NCI-H1436 treated with DMSO at 0.1 percent for 48 hours (cell line): ENCODE results near the gene CCDC57.
"Not testable (repeated sequence)": the region's sequence is repeated elsewhere in the genome, so short reads cannot be mapped to it uniquely, and the experiment has no call there.

Source experiments
- DNase-seq: peaks from one replicate; lab custom pipeline; 2025; lab: John Stamatoyannopoulos, UW

CCDC57 gene, protein sequence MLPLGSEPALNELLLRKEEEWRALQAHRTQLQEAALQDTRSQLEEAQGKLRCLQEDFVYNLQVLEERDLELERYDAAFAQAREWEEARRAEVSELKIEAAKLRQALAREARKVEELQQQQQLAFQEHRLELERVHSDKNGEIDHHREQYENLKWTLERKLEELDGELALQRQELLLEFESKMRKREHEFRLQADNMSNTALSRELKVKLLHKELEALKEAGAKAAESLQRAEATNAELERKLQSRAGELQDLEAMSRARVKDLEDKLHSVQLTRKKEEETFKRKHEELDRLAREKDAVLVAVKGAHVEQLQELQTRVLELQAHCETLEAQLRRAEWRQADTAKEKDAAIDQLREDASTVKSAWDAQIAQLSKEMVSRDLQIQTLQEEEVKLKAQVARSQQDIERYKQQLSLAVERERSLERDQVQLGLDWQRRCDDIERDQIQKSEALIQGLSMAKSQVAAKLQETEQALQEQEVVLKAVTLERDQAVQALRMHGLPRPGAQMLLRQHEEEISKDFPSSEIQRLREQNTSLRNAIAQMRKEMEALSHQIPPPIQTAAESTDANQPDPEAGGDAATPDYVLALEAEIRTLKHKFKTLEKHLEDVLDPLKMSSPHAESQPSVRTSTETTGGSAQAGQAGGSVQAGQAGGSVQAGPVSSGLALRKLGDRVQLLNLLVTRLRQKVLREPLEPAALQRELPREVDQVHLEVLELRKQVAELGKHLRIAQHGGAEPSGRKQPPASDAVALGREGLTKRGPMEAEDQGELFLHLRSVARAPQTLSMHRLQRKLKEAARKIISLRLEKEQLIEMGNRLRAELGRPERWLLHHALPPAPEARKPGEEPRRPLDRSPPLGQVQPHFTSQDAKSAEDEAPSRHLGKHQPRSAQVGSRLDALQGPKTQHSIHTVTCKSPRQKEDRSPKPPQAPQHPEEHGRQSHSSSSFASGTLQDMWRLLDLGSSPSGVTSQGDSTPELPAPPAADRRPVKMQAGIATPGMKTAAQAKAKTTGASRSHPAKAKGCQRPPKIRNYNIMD

DNA sequence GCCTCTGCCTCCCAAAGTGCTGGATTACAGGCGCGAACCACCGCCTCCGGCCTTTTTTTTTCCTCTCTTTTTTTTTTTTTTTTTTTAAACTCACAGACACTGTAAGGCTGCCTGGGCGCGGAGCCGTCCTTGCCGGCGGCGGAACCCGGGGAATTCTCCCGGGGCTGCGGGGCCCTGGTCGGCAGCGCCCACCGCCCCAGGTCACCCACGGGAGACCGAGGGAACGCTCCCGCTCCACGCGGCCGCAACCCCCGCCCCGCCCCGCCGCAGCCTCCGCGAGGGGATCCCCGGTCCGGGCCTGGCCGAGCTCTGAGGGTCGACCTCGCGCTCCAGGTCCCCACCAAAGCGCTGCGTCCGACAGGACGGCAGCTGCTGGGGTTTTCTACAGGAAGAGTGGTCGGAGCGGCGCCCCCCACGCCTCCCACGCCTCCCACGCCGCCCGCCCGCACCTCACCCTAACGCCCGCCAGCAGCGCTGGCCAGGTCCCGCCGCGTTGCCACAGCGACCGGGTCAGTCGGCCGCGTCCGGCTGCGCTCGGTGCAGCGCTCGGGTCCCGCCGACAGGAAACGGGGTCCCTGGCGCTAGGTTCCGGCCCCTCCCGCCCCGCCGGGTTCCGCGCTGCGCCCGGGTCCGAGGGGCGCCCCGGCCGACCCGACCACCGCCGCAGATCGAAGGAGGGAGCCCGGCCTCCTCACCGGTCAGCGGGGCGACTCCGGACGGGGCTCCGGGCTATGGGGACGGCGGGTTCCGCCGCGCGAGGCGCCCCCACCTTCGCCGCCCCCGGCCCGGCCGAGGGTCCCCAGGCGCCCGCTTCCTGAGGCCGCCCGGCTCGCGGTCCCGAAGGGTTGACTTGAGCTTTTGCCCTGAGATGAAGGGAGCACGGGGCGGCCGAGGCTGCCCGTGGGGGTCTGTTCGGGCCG is at the start of gene CCDC57:
TSS of gene CCDC57 (minus strand) at position 512 of the 920 bp plus-strand sequence. CDS start 10,898 bp downstream, outside the sequence.
- DNase-seq: no peak

- no peak for DNase-seq
Observed at GRCh38 chr17:82262344-82262743, 49.7 kb upstream of the CCDC57 start.

DNA sequence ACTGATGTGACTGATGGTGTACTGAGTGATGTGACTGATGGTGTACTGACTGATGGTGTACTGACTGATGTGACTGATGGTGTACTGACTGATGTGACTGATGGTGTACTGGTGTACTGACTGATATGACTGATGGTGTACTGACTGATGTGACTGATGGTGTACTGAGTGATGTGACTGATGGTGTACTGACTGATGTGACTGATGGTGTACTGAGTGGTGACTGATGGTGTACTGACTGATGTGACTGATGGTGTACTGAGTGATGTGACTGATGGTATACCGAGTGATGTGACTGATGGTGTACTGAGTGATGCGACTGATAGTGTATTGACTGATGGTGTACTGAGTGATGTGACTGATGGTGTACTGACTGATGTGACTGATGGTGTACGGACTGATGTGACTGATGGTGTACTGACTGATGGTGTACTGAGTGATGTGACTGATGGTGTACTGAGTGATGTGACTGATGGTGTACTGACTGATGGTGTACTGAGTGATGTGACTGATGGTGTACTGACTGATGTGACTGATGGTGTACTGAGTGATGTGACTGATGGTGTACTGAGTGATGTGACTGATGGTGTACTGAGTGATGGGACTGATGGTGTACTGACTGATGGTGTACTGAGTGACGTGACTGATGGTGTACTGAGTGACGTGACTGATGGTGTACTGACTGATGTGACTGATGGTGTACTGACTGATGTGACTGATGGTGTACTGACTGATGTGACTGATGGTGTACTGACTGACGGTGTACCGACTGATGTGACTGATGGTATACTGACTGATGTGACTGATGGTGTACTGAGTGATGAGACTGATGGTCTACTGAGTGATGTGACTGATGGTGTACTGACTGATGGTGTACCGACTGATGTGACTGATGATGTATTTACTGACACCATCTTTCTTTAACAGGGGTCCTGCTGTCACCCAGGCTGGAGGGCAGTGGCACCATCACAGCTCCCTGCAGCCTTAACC is 47.6 kb upstream of the CCDC57 start:
- not testable (repeated sequence) for DNase-seq

DNA sequence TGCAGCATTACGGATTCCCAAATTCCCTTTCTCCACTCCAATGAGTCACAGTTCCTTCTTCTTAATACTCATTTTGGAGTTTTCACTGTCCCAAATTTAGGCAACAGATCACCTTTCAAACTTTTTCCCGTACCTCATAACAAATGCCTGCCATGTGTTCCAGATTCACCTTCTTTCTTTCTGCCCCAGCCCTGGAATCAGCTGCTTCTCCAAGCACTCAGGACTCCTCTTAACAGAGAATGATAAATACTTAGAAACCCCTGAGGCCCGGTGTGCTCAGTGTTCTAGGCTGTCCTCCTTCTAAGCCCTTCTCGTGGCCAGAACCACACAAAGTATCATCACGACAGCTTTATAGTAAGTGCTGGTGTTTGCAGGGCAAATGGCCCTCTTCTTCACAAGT is 45.9 kb upstream of the CCDC57 start:
- no peak for DNase-seq

DNA sequence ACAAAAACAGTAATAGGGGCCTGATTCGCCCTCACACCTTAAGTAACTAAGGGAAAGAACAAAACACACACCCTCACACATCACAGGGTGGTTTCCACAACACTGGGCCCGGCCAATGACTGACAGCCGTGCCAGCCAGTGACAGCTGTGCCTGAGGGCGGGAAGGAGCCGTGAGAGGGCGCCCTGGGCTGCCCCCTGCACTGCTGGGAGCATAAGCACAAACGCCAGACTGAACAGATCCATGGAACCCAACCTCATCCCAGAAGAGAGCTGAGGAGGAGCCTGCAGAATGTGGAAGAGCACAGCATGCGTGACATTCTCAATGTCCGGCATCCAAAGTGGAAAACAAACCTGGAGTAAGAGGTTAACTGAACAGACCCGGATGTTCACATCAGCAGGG is 44.8 kb upstream of the CCDC57 start:
- DNase-seq: no peak

- no peak for DNase-seq
Observed at GRCh38 chr17:82256242-82256885, 43.7 kb upstream of the CCDC57 start.

DNA sequence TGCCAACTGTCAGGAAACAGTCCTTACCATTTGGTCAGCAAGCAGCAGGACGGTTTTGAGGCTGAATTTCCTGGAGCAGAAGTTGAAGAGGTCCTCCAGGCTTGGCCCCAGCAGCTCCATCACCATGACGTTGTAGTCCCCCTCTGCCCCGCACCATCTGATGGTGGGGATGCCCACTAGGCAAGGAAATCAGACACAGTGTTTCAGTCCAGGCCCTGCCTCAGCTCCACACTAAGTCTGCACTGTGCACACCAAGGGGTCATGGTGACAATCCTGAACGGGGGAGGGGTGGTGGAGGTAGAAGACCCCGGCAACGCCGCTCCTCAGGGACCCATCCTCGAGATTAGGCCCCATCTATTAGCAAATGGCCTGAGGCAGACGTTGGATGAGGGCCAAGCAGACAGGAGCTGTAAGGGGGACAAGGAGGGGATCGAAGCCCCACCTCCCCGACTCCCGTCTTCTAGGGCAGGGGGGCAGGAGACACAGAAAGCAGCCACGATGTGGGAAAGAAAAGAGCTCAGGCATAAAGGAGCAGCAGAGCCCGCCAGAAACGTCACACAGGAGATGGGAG is 42.8 kb upstream of the CCDC57 start:
- no peak for DNase-seq

- not testable (repeated sequence) for DNase-seq
Observed at GRCh38 chr17:82254746-82255145, 42.1 kb upstream of the CCDC57 start.

GRCh38 chr17:82254096-82254495 is 41.5 kb upstream of the CCDC57 start:
- not testable (repeated sequence) for DNase-seq

GRCh38 chr17:82253179-82253544 is 40.5 kb upstream of the CCDC57 start:
- DNase-seq: no peak

DNA sequence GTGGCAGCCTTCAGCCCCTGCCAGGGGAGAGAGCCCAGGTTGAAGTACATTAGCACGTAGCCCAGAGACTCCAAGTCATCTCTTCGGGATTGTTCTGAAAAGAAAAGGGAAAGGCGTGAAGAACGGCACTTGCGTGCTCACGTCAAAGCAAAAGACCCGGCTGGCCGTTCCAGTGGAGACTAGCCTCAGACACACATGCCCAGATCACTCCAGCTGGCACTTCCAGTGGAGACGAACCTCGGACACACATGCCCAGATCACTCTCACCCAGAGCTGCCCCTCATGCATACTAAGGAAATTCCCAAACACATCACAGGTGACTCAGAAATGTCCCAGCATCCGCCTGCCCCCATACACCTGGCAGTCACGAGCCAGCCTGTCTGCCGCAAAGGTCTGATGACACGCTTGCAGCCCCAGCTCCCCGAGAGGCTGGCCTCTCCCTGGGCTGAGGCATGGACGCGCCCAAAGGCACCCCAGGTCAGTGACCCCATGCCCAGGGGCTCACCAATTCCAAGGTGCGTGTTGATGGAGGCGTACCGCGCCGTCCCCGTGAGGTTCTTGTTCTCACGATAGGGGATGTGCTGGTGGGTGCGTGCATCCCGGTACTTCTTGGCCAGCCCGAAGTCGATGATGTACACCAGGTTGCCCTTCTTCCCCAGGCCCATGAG is 40.0 kb upstream of the CCDC57 start:
- DNase-seq: no peak

- DNase-seq: no peak
Observed at GRCh38 chr17:82250868-82251500, 38.3 kb upstream of the CCDC57 start.

DNA sequence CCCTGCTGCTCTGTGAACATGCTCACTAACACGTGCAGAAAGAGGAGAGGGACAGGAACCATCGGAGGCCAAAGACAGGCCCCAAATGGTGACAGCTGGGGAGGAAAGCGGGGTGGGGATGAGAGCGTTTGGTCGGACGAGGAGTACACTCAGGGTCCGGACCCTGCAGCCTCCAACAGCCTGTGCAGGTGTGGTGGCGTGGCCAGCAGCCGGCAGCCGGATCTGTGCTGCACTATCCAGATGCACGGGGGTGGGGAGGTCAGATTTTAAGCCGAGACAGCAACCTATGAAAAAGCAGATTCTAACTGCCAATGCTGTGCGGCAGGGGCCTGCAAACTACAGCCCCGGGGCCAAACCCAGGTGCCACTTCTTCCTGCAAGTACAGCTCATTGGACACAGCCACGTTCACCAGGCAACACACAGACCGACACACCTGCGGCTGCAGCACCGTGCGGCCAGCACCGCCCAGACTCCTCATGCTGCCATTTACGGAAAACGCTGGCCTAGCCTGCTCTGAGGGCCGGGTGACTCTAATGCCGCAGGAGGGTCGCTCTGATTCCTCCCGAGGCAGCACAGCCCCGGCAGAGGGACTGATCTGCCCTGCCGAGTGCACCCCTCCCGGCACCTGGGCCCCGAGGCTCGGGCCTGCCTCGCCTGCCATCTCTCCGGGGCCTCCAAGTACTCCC is 37.4 kb upstream of the CCDC57 start:
- DNase-seq: no peak

GRCh38 chr17:82248815-82249674 is 36.4 kb upstream of the CCDC57 start:
- no peak for DNase-seq

DNA sequence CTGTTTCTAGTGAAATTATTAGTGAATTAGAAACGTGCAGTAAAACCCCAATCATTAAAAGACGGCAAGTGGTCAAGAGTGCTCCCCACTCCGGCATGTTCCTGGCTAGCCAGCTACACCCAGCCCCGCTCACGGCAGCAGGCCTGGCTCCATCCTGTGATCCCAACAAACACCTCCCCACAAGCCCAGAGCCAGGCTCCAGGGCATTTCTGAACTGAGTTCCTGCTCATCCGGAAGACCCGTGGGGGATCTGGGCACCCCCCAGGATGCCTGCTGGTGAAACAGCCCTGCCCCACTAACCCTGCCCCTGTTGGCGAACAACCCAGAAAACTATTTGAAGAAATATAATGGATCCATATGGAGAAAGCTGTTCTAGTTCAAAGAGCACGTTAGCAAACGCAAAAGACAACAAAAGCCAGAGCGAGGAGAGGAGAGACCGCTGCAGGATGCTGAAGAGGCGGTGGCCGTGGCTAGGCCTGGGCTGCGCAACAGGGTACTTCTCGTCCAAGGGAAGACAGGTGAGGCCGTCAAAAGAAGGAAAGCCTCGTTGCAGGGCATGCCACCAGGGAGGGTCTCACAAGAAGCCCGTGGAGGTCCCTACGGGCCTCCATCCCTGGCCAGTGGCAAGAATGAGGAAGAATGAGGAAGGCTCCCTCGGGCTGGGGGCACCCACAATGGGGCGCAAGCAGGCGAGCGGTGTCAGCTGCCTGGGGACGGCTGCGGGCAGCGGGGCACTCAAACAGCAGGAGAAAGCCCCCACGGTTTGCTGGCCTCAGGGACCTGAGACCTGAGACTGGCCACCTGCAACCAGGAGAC is 35.4 kb upstream of the CCDC57 start:
- DNase-seq: no peak

- no peak for DNase-seq
Observed at GRCh38 chr17:82247182-82247823, 34.7 kb upstream of the CCDC57 start.
